ENCODE measurements around the gene EIF3CL. TPM values are rescaled to one million over a fixed set of nuclear protein-coding genes. Genes with fewer than 3 reads are reported as not detected.
"Not testable (repeated sequence)": the region's sequence is repeated elsewhere in the genome, so short reads cannot be mapped to it uniquely, and the experiment has no call there.

Gene EIF3CL
- total RNA-seq, 1 donor from 2014 or later, result 35.6 TPM

DNA sequence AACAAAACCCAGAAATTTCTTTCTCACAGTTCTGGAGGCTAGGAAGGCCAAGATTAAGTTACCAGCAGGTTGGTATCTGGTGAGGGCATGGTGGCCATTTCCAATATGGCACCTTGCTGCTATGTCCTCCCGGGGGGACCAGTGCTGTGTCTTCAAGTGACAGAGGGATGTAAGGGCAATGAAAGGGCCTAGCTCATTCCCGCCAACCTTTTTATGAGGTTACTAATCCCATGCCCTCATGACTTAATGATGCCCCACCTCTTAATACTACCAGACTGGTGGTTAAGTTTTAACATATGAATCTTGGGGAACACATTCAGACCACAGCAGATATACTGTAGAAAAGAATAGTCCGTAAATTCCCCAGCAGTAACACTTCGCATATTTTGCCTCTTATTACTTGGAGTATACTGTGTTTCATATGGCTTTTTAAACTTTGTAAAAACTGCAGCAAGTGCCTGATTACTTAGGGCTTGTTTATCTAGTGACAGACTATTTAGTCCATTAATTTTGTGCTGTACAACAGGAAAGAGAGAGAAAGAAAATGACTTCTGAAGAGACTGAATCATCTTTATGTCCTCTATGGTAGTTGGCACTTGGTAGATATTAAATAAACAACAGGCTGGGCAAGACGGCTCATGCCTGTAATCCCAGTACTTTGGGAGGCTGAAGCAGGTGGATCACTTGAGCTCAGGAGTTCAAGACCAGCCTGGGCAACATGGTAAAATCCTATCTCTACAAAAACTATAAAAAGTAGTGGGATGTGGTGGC, 66.5 kb downstream of the EIF3CL start:
- not testable (repeated sequence) for H3K4me1 Mint-ChIP-seq (ENCODE audit: unreplicated experiment); H3K9me3 Mint-ChIP-seq (ENCODE audit: unreplicated experiment); H3K27me3 Mint-ChIP-seq (ENCODE audit: unreplicated experiment); H3K36me3 Mint-ChIP-seq (ENCODE audit: low read depth, unreplicated experiment); H3K27ac Mint-ChIP-seq (ENCODE audit: unreplicated experiment); H3K4me3 Mint-ChIP-seq (ENCODE audit: unreplicated experiment); DNase-seq (ENCODE audit: low spot score)

DNA sequence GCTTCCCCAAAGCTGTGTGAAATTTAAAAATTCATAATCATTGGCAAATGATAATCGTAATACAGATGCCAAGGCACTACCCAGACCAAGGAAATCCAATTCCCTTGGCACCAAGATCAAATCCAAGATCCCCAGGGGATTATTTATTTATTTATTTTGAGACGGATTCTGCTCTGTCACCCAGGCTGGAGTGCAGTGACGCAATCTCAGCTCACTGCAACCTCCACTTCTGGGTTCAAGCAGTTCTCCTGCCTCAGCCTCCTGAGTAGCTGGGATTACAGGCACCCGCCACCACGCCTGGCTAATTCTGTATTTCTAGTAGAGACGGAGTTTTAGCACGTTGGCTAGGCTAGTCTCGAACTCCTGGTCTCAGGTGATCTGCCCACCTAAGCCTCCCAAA, 68.0 kb downstream of the EIF3CL start:
- not testable (repeated sequence) for H3K4me1 Mint-ChIP-seq (ENCODE audit: unreplicated experiment); H3K27me3 Mint-ChIP-seq (ENCODE audit: unreplicated experiment); H3K36me3 Mint-ChIP-seq (ENCODE audit: low read depth, unreplicated experiment); H3K4me3 Mint-ChIP-seq (ENCODE audit: unreplicated experiment); H3K9me3 Mint-ChIP-seq (ENCODE audit: unreplicated experiment); DNase-seq (ENCODE audit: low spot score); H3K27ac Mint-ChIP-seq (ENCODE audit: unreplicated experiment)

DNA sequence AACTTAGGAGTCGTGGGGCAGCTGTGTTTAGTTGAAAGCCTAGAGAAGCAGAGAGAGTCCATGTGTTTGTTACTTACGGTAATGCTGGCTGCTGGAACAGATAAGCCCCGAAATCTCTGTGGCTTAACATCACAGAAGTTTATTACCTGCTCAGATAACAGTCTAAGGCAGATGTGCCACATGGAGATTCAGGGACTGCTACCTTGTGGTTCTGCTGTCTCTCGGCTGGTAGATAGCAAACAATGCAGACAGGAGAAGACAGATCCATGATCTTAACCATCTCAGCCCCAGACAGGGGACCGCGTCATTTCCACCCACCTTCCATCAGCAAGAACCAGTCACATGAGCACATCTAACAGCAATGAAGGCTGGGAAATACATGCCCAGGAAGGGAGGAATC, 71.0 kb downstream of the EIF3CL start:
- H3K4me1 Mint-ChIP-seq (ENCODE audit: unreplicated experiment); DNase-seq (ENCODE audit: low spot score); H3K4me3 Mint-ChIP-seq (ENCODE audit: unreplicated experiment); H3K27ac Mint-ChIP-seq (ENCODE audit: unreplicated experiment); H3K36me3 Mint-ChIP-seq (ENCODE audit: low read depth, unreplicated experiment); H3K9me3 Mint-ChIP-seq (ENCODE audit: unreplicated experiment); H3K27me3 Mint-ChIP-seq (ENCODE audit: unreplicated experiment): not testable (repeated sequence)

DNA sequence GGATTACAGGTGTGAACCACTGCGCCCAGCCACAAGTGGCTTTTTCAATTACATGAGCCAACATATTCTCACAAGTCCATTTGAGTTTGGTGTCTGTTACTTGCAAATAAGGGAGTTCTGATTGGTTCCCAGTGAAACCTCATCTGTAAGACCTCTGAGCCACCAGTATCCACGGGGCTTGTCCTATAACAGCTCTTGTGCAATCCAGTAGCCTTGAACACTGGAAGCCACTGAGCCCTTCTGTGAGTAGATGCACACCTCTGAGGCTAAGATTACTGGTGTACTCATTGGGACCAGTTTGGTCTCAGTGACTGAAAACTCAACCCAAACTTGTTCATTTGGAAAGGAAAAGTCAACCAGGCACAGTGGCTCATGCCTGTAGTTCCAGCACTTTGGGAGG, 72.7 kb downstream of the EIF3CL start:
- H3K36me3 Mint-ChIP-seq (ENCODE audit: low read depth, unreplicated experiment); H3K4me1 Mint-ChIP-seq (ENCODE audit: unreplicated experiment); DNase-seq (ENCODE audit: low spot score); H3K4me3 Mint-ChIP-seq (ENCODE audit: unreplicated experiment); H3K27ac Mint-ChIP-seq (ENCODE audit: unreplicated experiment); H3K27me3 Mint-ChIP-seq (ENCODE audit: unreplicated experiment); H3K9me3 Mint-ChIP-seq (ENCODE audit: unreplicated experiment): not testable (repeated sequence)

DNA sequence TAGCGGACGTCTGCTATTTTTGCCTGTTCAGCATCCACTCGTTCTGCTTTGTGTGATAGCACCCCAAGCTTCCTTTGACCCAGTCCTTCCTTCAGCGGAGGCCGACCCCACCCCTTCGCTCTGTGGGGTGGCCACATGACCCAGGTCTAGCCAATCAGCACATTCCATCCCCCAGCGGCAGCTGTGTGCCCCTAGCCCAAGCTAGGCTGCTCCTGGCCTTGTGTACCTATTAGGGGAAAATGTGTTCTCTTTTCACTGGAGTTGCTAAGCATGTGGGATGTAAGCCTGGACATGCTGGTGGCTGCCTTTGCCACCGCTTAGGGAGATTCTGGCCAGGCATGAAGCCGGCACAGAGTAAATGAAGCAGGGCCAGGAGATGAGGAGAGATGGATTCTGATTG, 73.4 kb downstream of the EIF3CL start:
- not testable (repeated sequence) for H3K27ac Mint-ChIP-seq (ENCODE audit: unreplicated experiment); H3K4me3 Mint-ChIP-seq (ENCODE audit: unreplicated experiment); H3K36me3 Mint-ChIP-seq (ENCODE audit: low read depth, unreplicated experiment); H3K9me3 Mint-ChIP-seq (ENCODE audit: unreplicated experiment); H3K4me1 Mint-ChIP-seq (ENCODE audit: unreplicated experiment); H3K27me3 Mint-ChIP-seq (ENCODE audit: unreplicated experiment); DNase-seq (ENCODE audit: low spot score)

Small RNA genes lying within 50 kb of the gene (microRNA-seq; reads per million reads assigned to microRNA genes)
- gene MIR6862-1 (ENCODE audit: unreplicated experiment), result not detected

Other genes starting within 250 kb of the EIF3CL start
- gene XPO6, start 191.9 kb downstream of the EIF3CL start, total RNA-seq (ENCODE audit: unreplicated experiment), result 155 TPM
- gene SBK1, start 111.3 kb downstream of the EIF3CL start, total RNA-seq (ENCODE audit: unreplicated experiment), result 22.9 TPM
- 1.5 TPM for gene NPIPB6, start 40.3 kb downstream of the EIF3CL start, total RNA-seq (ENCODE audit: unreplicated experiment)
- not detected for gene NPIPB7, start 68.5 kb upstream of the EIF3CL start, total RNA-seq (ENCODE audit: unreplicated experiment)
- 33.6 TPM for gene CLN3, start 88.2 kb upstream of the EIF3CL start, total RNA-seq (ENCODE audit: unreplicated experiment)
- gene APOBR, start 90.8 kb upstream of the EIF3CL start, total RNA-seq (ENCODE audit: unreplicated experiment), result 6.8 TPM
- not detected for gene IL27, start 103.0 kb upstream of the EIF3CL start, total RNA-seq (ENCODE audit: unreplicated experiment)
- not detected for gene NUPR1, start 135.1 kb upstream of the EIF3CL start, total RNA-seq (ENCODE audit: unreplicated experiment)
- gene SGF29, start 150.1 kb upstream of the EIF3CL start, total RNA-seq (ENCODE audit: unreplicated experiment), result 18.6 TPM
- gene SULT1A2, start 193.2 kb upstream of the EIF3CL start, total RNA-seq (ENCODE audit: unreplicated experiment), result 2.8 TPM
- 5.3 TPM for gene SULT1A1, start 206.2 kb upstream of the EIF3CL start, total RNA-seq (ENCODE audit: unreplicated experiment)
- gene NPIPB8, start 234.2 kb upstream of the EIF3CL start, total RNA-seq (ENCODE audit: unreplicated experiment), result 0.13 TPM

Measured in endothelial cell (in vitro differentiated cells).